GM13976 (cell line): ENCODE data around the gene RASAL3.

Experiments used
- DNase-seq: peaks from one replicate; pipeline ENCODE4 v3.0.0; 2012; ENCODE audit warnings: low spot score
- in situ Hi-C: fragments of 300-500 bp; cut with MboI; formaldehyde crosslinking; loops from one replicate; pipeline ENCODE4 v1.12.0; 2022; ENCODE audit warnings: low sequenced_read_pairs, mixed read lengths, inconsistent platforms; ENCODE audit not compliant: unreplicated experiment
- TF ChIP-seq, protein P1 (sequence below): IDR thresholded peaks from 2 replicates; pipeline ENCODE4 v1.5.1; 2012; ENCODE audit warnings: borderline replicate concordance, mild to moderate bottlenecking; ENCODE audit not compliant: insufficient read depth; ENCODE audit errors: extremely low read depth, missing control alignments, control extremely low read depth

RASAL3 gene

DNA sequence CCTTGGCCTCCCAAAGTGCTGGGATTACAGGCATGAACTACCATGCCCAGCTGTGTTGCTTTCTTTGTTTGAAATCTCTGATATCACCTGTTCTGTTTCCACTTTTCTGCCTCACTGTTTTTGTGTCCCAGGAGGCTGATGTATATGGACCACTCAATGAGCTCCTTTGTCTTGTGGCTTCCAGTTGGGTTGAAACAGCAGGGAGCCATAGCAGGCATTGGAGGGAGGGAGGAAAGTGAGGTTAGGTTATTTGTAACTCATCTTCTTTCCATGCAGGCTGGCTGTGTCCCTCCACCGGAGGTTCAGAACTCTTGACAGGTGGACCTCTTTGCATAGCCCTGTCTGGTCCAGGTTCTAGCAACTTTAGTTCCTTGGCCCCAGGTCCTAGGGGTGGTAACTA, 37.9 kb upstream of the RASAL3 start:
- in situ Hi-C loops, result no loop called here
- DNase-seq, result no peak
- TF ChIP-seq, protein P1, sequence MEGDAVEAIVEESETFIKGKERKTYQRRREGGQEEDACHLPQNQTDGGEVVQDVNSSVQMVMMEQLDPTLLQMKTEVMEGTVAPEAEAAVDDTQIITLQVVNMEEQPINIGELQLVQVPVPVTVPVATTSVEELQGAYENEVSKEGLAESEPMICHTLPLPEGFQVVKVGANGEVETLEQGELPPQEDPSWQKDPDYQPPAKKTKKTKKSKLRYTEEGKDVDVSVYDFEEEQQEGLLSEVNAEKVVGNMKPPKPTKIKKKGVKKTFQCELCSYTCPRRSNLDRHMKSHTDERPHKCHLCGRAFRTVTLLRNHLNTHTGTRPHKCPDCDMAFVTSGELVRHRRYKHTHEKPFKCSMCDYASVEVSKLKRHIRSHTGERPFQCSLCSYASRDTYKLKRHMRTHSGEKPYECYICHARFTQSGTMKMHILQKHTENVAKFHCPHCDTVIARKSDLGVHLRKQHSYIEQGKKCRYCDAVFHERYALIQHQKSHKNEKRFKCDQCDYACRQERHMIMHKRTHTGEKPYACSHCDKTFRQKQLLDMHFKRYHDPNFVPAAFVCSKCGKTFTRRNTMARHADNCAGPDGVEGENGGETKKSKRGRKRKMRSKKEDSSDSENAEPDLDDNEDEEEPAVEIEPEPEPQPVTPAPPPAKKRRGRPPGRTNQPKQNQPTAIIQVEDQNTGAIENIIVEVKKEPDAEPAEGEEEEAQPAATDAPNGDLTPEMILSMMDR, result no peak

DNA sequence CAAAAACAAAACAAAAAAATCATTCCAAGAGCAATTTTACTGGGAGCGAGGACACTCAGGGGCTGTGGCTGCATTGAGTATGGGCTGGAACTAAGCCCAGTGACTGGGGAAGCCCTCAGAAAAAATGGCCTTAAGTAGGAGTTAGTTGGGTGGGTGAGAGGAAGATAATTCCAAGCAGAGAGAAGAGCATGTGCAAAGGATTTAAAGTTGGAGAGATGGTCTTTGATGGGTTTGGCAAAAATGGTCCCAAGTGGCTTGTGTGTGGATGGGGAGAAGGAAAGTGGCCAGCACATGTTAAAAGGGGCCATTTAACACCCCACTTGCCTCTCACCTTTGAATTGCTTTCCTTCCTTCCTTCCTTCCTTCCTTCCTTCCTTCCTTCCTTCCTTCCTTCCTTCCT, 37.3 kb upstream of the RASAL3 start:
- DNase-seq, result no peak
- in situ Hi-C loops, result no loop called here
- TF ChIP-seq, protein P1, result no peak

DNA sequence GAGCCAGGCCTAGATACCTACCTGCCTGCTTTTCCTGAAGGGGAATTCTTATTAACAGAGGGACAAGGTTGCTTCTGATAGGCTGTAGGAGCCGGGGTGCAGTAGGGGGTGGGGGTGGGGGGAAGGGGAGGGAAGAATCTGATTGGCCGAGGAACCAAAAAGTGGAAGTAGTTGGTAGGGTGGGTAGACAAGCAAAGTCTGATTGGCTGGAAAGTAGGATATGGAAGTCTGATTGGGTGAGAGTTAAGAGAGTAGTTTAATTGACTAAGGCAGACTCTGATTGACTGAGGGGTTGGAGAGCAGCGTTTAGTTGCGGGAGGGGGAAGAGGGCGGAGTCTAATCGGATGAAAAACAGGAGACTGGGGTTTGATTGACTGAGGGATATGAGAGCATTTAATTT, 34.6 kb upstream of the RASAL3 start:
- TF ChIP-seq, protein P1, result no peak
- in situ Hi-C loops, result no loop called here
- no peak for DNase-seq

DNA sequence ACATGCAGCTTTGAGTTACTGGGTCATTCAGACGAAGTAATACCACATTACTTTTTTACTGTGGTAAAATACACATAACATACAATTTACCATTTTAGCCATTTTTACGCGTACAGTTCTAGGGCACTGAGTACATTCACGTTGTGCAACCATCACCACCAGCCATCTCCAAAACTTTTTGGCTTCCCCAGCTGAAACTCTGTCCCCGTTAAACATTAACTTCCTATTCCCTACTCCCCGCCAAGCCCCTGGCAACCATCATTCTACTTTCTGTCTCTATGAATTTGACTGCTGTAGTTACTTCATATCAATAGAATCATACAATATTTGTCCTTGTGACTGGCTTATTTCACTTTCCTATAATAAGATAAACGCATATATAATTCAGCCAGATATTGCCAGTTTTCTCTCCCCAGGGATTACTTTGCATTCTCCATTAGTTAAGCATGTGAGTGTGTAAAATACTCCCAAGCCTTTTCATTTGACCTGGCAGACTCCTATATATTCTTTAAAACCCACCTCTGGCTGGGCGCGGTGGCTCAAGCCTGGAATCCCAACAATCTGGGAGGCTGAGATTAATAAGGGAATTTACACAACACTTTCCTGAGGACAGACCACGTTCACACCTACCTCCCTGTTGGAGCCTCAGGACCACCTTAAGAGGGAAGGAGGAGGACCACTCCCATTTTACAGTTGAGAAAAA, 34.0 kb upstream of the RASAL3 start:
- DNase-seq, result no peak
- in situ Hi-C loops, result no loop called here
- TF ChIP-seq, protein P1, result no peak

DNA sequence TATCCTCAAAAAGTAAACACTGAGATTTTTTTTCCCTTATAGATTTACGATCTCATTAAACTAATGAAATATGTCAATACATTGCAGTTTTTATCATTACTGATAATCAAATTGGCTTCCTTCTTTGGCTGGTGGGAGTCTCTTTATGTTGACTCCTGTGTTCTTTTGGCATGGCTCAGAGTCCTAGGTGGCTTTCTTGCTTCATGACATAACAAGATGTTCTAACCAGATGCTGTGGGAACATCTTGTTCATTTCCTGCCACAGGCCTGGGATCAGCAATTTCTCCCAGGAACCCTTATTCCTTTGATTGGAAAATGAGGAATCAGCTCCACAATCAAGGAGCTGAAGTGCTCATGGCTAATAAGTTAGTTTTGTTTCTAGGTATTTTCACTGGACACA, 30.8 kb upstream of the RASAL3 start:
- TF ChIP-seq, protein P1, result no peak
- DNase-seq, result no peak
- in situ Hi-C loops, result no loop called here

DNA sequence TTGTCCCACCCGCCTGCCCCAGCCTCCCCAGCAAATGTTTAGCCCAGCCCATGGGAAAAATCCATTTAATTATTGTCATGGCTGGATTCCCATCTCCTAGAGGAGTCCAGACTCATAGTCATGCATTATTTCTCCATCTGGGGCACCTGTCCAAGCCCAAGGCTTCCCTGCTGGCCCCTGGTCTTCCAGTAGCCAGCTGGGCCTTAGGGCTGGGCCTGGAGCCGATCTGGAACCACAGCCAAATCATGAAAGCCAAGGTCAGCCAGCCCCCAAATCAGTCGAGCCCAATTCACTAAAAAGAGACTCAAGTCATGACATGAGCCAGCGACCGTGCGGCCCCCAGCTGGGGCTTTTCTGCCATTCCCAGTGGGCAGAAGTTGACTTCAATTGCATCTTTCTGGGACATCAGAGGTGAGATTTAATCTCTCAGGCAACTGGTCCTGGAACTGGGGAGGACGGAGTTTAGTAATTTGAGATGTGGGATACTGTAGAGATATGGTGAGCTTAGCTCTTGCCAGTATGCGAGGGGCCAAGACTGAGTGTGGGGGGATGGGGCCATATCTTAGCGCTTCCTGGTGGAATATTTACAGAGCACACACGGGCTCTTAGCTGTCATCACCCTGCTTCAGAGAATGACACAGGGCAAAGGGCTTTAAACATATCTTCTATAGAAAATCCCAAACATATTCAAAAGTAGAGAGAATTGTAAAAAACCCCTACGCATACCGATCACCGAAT, 24.3 kb upstream of the RASAL3 start:
- no peak for DNase-seq
- TF ChIP-seq, protein P1, result no peak
- in situ Hi-C loops, result no loop called here
